NOMO-1 treated with DMSO at 0.1 percent for 48 hours (cell line): ENCODE results near the gene CA5B.
"Not testable (repeated sequence)": the region's sequence is repeated elsewhere in the genome, so short reads cannot be mapped to it uniquely, and the experiment has no call there.

Source experiments
- DNase-seq: peaks from one replicate; lab custom pipeline; 2025; ENCODE audit not compliant: unreplicated experiment; lab: John Stamatoyannopoulos, UW

CA5B gene

GRCh38 chrX:15737959-15738902 lies at the start of gene CA5B:
Gene CA5B (plus strand): TSS chrX:15738270. CDS start chrX:15750024, 11,754 bp downstream.
- peak; percentile 84 for DNase-seq

GRCh38 chrX:15694941-15695451 lies 43.1 kb upstream of the CA5B start:
- no peak for DNase-seq

- DNase-seq = no peak
These were observed 41.6 kb upstream of the CA5B start for GRCh38 chrX:15696516-15696915.

- no peak for DNase-seq
These were observed 35.3 kb upstream of the CA5B start for GRCh38 chrX:15702488-15703371.

GRCh38 chrX:15703809-15704208 lies 34.3 kb upstream of the CA5B start:
- DNase-seq = not testable (repeated sequence)

GRCh38 chrX:15704273-15704672 lies 33.8 kb upstream of the CA5B start:
- not testable (repeated sequence) for DNase-seq

- no peak for DNase-seq
These were observed 23.5 kb upstream of the CA5B start for GRCh38 chrX:15714529-15714928.

GRCh38 chrX:15718283-15718970 lies 19.6 kb upstream of the CA5B start:
- DNase-seq = no peak

GRCh38 chrX:15719324-15719968 lies 18.6 kb upstream of the CA5B start:
- DNase-seq = no peak

- no peak for DNase-seq
These were observed 16.2 kb upstream of the CA5B start for GRCh38 chrX:15721911-15722310.

- DNase-seq = no peak
These were observed 14.1 kb upstream of the CA5B start for GRCh38 chrX:15723887-15724517.

GRCh38 chrX:15724911-15725310 lies 13.2 kb upstream of the CA5B start:
- DNase-seq = no peak

- DNase-seq = not testable (repeated sequence)
These were observed 6.7 kb upstream of the CA5B start for GRCh38 chrX:15731368-15731767.

- no peak for DNase-seq
These were observed 696 bp upstream of the CA5B start for GRCh38 chrX:15737190-15737958.

GRCh38 chrX:15739886-15740285 lies 1.8 kb downstream of the CA5B start:
- no peak for DNase-seq

- DNase-seq = no peak
These were observed 6.3 kb downstream of the CA5B start for GRCh38 chrX:15744181-15744867.

GRCh38 chrX:15745179-15745578 lies 7.1 kb downstream of the CA5B start:
- DNase-seq = peak; percentile 71

- not testable (repeated sequence) for DNase-seq
These were observed 8.6 kb downstream of the CA5B start for GRCh38 chrX:15746651-15747050.
